ENCODE results near the gene FOS. TPM values are rescaled to one million over a fixed set of nuclear protein-coding genes. Genes with fewer than 3 reads are reported as not detected.
"Not testable (repeated sequence)": the region's sequence is repeated elsewhere in the genome, so short reads cannot be mapped to it uniquely, and the experiment has no call there.

The FOS gene
- total RNA-seq, 1 donor from 2014 or later: 2.7 TPM

GRCh38 chr14:75301666-75302325 lies 23.2 kb downstream of the FOS start:
- no peak for DNase-seq (ENCODE audit: low read depth)
- no peak overlapping the region for H3K4me3 ChIP-seq (ENCODE audit: low read depth, low read length)
- no peak for TF ChIP-seq CTCF (conservative IDR thresholded peaks at IDR 0.05; ENCODE audit: low read depth, low read length)

DNA sequence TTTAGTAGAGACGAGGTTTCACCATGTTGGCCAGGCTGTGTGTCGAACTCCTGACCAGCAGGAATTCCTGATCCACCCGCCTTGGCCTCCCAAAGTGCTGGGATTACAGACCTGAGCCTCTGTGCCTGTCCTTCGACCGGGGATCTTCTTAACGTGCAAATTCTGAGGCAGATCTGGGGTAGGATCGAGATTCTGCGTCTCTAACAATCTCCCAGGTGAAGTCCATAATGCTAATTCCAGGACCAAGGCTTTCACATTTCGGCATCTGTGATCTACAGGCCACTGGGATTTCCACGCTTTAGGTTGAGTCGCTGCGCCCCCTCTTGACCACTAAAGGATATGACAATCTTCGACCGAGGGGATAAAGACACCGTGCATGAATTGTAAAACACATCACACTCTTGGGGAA lies 24.8 kb downstream of the FOS start:
- DNase-seq (ENCODE audit: low read depth): no peak
- H3K4me3 ChIP-seq (ENCODE audit: low read depth, low read length): no peak overlapping the region
- peak; percentile 89 for TF ChIP-seq CTCF (conservative IDR thresholded peaks at IDR 0.05; ENCODE audit: low read depth, low read length)

DNA sequence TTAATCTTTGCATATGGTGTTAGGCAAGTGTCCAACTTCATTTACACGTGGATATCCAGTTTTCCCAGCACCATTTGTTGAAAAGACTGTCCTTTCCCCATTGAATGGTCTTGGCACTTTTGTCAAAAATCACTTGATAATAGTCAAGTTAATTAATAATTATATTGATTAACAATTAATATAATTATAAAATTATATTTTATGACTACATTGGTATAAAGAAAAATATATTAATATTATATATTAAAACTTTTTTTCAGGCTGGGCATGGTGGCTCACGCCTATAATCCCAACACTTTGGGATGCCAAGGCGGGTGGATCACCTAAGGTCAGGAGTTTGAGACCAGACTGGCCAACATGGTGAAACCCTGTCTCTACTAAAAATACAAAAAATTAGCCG lies 27.8 kb downstream of the FOS start:
- not testable (repeated sequence) for H3K4me3 ChIP-seq (ENCODE audit: low read depth, low read length); DNase-seq (ENCODE audit: low read depth)

DNA sequence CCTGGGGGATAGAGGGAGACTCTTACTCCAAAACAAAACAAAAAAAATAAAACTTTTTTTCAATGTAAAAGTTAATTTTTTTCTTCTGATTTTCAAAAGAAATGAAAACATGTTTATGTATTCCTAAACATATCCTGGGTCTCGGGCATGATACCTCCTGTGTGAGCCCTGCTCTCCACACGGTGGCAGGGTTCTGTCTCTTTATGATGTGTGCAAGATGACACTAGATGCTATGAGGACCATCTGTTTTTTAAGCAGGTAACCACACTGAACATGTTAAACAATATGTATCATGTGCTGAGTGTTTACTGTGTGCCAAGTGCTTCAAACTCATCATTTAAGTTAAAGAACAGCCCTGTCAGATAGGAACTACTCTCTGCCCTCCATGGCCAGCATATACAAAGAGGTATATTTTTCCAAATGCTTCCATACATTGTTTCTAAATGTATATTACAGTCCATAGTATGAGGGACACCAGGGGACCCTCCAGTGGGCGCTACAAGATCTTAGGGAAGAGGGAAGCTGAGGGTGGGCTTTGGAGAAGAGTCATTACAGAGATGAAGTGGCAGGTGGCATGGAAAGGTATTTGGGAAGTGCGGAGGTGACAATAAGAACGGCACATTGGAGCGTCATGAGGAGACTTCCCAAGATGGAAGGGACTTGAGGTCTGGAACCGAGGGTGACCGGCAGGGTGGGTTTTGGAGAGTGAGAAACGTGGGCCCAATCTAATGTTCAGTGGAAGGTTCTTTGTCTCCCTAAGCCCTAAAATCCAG lies 28.5 kb downstream of the FOS start:
- TF ChIP-seq CTCF (conservative IDR thresholded peaks at IDR 0.05; ENCODE audit: low read depth, low read length): peak; percentile 49
- H3K4me3 ChIP-seq (ENCODE audit: low read depth, low read length): no peak overlapping the region
- no peak for DNase-seq (ENCODE audit: low read depth)

DNA sequence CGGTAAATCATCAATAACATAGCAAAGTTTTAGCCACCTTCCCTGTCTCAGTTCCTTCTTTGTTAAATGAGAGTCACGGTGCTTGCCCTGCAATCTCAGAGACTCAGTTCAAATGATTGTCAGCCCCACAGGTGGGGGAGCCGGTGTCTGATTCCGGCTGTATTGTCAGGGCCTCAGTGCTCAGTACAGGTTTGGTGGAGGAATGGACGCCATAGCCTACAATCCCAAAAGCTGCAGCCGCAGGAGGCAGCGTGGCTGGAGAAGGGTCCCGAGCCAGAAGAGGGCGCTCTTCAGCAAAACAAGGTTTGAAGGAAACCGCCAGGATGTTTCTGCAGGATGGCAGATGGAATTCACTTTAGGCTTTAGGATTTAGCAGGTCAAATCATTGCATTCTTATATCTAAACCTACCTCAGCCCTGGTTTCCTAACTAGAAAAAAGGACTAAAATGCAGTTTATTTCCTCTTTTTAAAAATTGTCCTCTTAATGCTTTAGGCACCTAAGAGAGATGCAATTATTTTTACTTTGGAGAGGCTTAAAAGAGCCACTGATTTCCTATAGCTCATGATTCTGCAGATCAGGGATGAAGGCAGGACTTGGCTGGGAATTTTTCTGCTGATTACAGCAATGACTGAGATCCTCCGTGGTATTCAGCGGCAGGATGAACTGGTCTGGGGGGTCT lies 29.2 kb downstream of the FOS start:
- no peak overlapping the region for H3K4me3 ChIP-seq (ENCODE audit: low read depth, low read length)
- TF ChIP-seq CTCF (conservative IDR thresholded peaks at IDR 0.05; ENCODE audit: low read depth, low read length): peak; percentile 90
- no peak for DNase-seq (ENCODE audit: low read depth)

DNA sequence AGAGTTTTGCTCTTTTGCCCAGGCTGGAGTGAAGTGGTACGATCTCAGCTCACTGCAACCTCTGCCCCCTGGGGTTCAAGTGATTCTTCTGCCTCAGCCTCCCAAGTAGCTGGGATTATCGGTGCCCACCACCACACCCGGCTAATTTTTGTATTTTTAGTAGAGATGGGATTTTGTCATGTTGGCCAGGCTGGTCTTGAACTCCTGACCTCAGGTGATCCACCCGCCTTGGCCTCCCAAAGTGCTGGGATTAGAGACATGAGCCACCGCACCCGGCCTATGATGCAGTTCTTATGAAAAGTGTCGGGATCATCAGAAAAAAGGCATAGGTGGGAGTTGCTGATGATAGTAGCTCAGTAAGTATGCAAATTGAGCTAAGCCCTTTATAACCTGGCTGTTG lies 30.4 kb downstream of the FOS start:
- DNase-seq (ENCODE audit: low read depth); H3K4me3 ChIP-seq (ENCODE audit: low read depth, low read length): not testable (repeated sequence)

DNA sequence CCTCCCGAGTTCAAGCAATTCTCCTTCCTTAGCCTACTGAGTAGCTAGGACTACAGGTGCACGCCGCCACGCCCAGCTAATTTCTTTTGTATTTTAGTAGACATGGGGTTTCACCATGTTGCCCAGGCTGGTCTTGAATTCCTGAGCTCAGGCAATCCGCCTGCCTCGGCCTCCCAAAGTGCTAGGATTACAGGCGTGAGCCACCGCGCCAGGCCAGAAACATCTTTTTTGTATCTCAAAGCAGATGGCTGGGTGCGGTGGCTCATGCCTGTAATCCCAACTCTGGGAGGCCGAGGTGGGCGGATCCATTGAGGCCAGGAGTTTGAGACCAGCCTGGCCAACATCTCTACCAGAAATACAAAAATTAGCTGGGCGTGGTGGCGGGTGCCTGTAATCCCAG lies 30.9 kb downstream of the FOS start:
- DNase-seq (ENCODE audit: low read depth): not testable (repeated sequence)

DNA sequence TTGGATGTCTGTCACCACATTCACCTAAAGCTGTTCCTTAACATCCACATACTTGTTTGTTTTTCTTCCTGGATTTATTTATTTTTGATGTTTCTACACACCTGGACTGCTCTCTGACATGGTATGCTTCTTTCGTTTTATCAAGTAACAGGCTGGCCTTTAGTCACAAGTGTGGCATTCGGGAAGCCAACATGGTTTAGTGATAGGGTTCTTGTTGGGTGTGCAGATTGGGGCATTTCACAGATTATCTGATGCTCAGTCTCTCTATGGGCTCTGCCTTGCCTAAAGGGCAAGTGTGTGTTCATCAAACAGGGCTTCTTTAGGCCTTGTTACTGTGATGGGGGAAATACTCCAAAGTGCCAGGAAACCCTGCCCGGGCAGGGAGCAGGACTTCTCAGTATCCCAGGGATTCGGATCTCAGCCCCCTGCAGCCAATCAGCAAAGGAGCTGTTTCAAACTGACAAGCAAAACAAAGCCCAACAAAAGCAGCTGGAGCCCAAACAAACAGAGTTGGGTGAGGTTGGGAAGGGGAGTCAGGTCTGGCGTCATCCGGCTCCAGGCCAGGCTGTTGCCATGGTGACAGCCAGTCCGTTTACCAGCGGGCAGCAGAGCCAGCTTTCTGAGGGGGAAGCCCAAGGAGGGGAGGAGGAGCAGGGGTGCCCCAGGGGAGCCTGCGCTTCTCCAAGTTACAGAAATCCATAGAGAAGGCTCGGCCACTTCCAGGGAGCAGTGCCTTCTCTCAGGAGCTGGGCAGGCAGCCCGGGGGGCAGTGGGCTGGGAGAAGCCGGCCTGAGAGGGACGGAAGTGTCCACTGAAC lies 31.9 kb downstream of the FOS start:
- DNase-seq (ENCODE audit: low read depth): no peak
- TF ChIP-seq CTCF (conservative IDR thresholded peaks at IDR 0.05; ENCODE audit: low read depth, low read length): no peak
- no peak overlapping the region for H3K4me3 ChIP-seq (ENCODE audit: low read depth, low read length)

More for the DNA sequence above, 30.9 kb downstream of the FOS start:
- H3K4me3 ChIP-seq (ENCODE audit: low read depth, low read length): not testable (repeated sequence)
